Lower leg skin (tissue), 4 donors: ENCODE measurements around the gene SLC36A1. TPM values are rescaled to one million over a fixed set of nuclear protein-coding genes. Genes with fewer than 3 reads are reported as not detected.
"Not testable (repeated sequence)": the region's sequence is repeated elsewhere in the genome, so short reads cannot be mapped to it uniquely, and the experiment has no call there.

Experiments used
- DNase-seq, 2 donors: peaks; one replicate each; pipeline ENCODE4 v3.0.0-alpha.2; 2019; ENCODE audit warnings: low spot score in 2 of 2
- H3K4me3 ChIP-seq: fragments of 200-600 bp; sonication (generic); 2 replicates; pipeline ENCODE4 v1.5.1; 2017; ENCODE audit warnings: mild to moderate bottlenecking, low read depth; ENCODE audit not compliant: poor library complexity, severe bottlenecking
- POLR2A ChIP-seq, 2 donors: fragments of 450-650 bp; IDR thresholded peaks; one replicate each; pipeline ENCODE4 v1.6.1; 2016 to 2017; ENCODE audit warnings: antibody characterized with exemption in 2 of 2, mild to moderate bottlenecking in 1 of 2, moderate library complexity in 1 of 2
- WGBS, 2 donors: methylation state at CpG; one replicate each; pipeline ENCODE4 v1.1.5; 2018; 5-methylcytosine and 5-hydroxymethylcytosine counted together
- intact Hi-C: fragments of 100-400 bp; cut with DNase I; formaldehyde crosslinking; loops from one replicate; pipeline ENCODE4 v1.15.0; 2023; ENCODE audit warnings: low total_unique reads
- total RNA-seq, 4 donors: library from RNA; depleted of rRNA; stranded (reverse); fragments of >200 nt; gene quantifications; one replicate each; pipeline ENCODE4 v1.1.0, GENCODE V29; 2016
- TF ChIP-seq, protein P1 (sequence below), 3 donors: fragments of 450-650 bp; IDR thresholded peaks; one replicate each; pipeline ENCODE4 v1.5.1; 2016; ENCODE audit warnings: antibody characterized with exemption in 3 of 3, mild to moderate bottlenecking in 3 of 3, moderate library complexity in 2 of 3

The SLC36A1 gene
- total RNA-seq, 4 donors from 2014 or later, result 4.8 to 7.0 (median 6.5) TPM

DNA sequence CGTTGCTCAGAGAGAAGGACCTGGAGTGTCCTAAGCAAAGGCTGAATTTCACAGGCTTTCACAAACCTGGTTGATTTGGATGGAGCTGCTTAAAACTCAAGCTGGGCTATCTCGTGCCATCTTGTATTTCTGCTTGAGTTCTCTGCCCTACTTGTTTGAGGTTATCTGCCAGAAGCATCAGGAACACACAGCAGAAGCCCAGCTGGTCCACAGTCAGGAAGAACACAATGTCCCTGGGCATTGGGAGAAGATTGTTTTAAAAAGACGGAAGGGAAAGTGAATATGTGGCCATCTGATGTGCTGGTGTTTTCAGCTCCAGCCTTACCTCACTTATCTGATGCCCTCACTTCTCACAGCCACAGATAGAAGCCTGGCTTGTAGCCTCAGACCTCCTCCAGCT, 32.9 kb upstream of the SLC36A1 start:
- no peak overlapping the region for H3K4me3 ChIP-seq
- WGBS, 2 donors, result 69 to 74% methylated on average over 3 of the region's 3 CpGs
- intact Hi-C loops, result no loop called here
- TF ChIP-seq, protein P1, sequence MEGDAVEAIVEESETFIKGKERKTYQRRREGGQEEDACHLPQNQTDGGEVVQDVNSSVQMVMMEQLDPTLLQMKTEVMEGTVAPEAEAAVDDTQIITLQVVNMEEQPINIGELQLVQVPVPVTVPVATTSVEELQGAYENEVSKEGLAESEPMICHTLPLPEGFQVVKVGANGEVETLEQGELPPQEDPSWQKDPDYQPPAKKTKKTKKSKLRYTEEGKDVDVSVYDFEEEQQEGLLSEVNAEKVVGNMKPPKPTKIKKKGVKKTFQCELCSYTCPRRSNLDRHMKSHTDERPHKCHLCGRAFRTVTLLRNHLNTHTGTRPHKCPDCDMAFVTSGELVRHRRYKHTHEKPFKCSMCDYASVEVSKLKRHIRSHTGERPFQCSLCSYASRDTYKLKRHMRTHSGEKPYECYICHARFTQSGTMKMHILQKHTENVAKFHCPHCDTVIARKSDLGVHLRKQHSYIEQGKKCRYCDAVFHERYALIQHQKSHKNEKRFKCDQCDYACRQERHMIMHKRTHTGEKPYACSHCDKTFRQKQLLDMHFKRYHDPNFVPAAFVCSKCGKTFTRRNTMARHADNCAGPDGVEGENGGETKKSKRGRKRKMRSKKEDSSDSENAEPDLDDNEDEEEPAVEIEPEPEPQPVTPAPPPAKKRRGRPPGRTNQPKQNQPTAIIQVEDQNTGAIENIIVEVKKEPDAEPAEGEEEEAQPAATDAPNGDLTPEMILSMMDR (IDR thresholded peaks at IDR 0.05), result no peak
- TF ChIP-seq POLR2A (IDR thresholded peaks at IDR 0.05), result no peak
- DNase-seq, result no peak

DNA sequence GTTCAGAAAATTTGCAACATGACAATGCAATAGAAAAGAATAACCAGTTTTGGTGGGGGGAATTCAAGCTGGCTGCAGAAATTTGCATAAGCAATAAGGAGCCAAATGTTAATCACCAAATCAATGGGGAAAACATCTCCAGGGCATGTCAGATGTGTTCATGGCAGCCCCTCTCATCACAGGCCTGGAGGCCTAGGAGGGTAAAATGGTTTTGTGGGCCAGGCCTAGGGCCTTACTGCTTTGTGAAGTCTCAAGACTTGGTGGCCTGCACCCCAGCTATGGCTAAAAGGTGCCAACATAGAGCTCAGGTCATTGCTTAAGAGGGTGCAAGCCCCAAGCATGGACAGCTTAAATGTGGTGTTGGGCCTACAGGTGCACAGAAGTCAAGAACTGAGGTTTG, 29.7 kb upstream of the SLC36A1 start:
- intact Hi-C loops, result no loop called here
- TF ChIP-seq, protein P1 (IDR thresholded peaks at IDR 0.05), result no peak
- TF ChIP-seq POLR2A (IDR thresholded peaks at IDR 0.05), result no peak
- no peak overlapping the region for H3K4me3 ChIP-seq
- no peak for DNase-seq

DNA sequence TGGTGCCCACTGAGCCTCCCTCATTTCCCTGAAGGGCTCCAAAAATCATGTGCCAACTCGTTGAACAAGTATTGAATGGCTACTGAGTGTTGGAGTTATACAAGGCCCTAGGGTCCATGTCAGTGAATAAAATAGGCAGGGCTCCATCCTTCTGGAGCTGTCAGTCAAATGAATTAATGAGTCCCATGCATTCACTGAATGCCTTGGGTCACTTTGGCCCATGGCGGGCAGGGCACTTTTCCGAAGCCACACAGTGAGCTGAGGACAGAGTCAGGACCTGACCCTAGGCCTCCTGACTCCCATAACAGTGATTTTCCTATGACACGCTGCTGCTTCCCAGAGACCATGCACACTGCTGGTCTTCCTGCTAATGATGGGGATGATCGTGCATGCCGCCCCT, 27.3 kb upstream of the SLC36A1 start:
- no peak overlapping the region for H3K4me3 ChIP-seq
- intact Hi-C loops, result no loop called here
- no peak for DNase-seq
- no peak for TF ChIP-seq POLR2A (IDR thresholded peaks at IDR 0.05)
- TF ChIP-seq, protein P1 (IDR thresholded peaks at IDR 0.05), result no peak
- 78 to 89% methylated on average over 6 of the region's 6 CpGs for WGBS, 2 donors

DNA sequence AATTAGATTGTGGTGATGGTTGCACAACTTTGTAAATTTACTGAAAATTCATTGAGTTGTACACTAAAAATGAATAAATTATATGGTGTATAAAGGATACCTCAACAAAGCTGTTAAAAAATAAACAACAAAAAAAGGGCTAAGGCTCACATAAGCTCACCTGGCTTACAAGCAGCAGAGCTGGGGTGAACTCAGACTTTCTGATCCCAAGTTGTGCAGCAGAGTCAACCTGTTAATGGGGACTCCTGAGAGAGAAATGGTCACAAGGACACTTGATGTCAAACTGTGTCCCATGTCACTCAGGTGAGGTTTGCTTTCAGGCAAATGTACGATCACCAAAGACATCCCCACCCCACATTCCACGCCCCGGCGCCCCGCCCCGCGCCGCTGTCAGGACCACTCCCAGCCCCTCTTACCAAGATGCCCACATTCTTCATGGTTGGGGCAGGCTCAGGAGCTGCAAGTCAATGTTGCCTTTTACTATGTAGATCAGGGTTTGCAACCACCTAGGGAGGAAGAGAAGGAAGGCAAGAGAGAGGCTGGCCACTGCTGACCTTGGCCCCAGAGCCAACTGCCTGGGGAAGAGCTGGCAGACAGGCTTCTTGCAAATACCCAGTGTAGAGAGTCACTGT, 22.4 kb upstream of the SLC36A1 start:
- intact Hi-C loops, result no loop called here
- TF ChIP-seq POLR2A (IDR thresholded peaks at IDR 0.05), result no peak
- TF ChIP-seq, protein P1 (IDR thresholded peaks at IDR 0.05), result no peak
- DNase-seq, result no peak
- WGBS, 2 donors, result 22 to 29% methylated on average over 8 of the region's 8 CpGs
- H3K4me3 ChIP-seq, result no peak overlapping the region

DNA sequence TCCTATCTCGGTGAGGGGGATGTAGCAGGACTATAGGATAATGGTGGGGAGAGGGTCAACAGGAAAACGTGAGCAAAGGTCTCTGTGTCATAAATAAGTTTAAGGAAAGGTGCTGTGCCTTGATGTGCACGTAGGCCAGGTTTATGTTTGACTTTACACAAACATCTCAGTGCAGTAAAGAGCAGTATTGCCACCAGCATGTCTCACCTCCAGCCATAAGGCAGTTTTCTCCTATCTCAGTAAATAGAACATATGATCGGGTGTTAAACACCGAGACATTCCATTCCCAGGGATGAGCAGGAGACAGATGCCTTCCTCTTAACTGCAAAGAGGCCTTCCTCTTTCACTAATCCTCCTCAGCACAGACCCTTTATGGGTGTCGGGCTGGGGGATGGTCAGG, 21.1 kb upstream of the SLC36A1 start:
- 58 to 61% methylated on average over 6 of the region's 6 CpGs for WGBS, 2 donors
- intact Hi-C loops, H3K4me3 ChIP-seq: not testable (repeated sequence)

DNA sequence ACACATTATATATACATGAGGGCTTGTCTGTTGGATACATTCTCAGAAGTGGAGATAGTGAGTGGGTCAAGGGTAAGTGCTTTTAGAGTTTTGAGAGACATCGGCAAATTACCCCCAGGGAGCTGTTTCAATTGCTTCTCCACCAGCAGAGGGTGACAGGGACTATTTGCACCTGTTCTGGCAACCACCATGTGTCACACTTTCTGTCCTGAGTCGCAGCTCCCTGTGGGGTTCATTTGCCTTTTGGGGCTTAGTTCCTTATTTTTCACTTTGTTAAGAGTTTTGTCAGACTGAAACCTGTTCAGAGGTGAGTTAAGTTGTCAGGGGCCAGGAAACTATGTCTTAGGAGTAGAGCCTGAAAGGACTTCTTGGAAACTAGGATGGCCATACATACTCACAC, 20.1 kb upstream of the SLC36A1 start:
- intact Hi-C loops, result no loop called here
- 79 to 86% methylated on average over 2 of the region's 2 CpGs for WGBS, 2 donors
- no peak for DNase-seq
- H3K4me3 ChIP-seq, result no peak overlapping the region
- TF ChIP-seq, protein P1 (IDR thresholded peaks at IDR 0.05), result no peak
- TF ChIP-seq POLR2A (IDR thresholded peaks at IDR 0.05), result no peak

More for the DNA sequence above, 21.1 kb upstream of the SLC36A1 start:
- not testable (repeated sequence) for DNase-seq
